Measurements from ENCODE around the gene VAV1. TPM values are rescaled to one million over a fixed set of nuclear protein-coding genes. Genes with fewer than 3 reads are reported as not detected.
A peak's percentile ranks its signal among the peaks of the same experiment; 100 is the strongest.

VAV1 gene
- total and polyA plus RNA-seq, 9 of the 15 experiments (the other 6 are each of a cell fraction or from before 2014, with no cell fraction given) = 0.46 to 20.1 (median 11.1) TPM

GRCh38 chr19:6753178-6754031, 19.1 kb upstream of the VAV1 start (continued):
- TF ChIP-seq ZNF76 (CRISPR knock-in tag; IDR thresholded peaks at IDR 0.05; ENCODE audit: borderline replicate concordance) (no peak), POLR2B (IDR thresholded peaks at IDR 0.05; ENCODE audit: low read depth, partially characterized antibody) (peak; percentile 43), HSF4 (CRISPR knock-in tag; IDR thresholded peaks at IDR 0.05; ENCODE audit: borderline replicate concordance) (no peak), SPI1 (IDR thresholded peaks at IDR 0.05; ENCODE audit: borderline replicate concordance, low read depth, low read length) (peak; percentile 33; the same call in 1 of the 2 replicates), MTA3 (IDR thresholded peaks at IDR 0.05; ENCODE audit: borderline replicate concordance) (peak; percentile 90), ZNF830 (CRISPR knock-in tag; IDR thresholded peaks at IDR 0.05) (no peak), BDP1 (IDR thresholded peaks at IDR 0.05; ENCODE audit: insufficient read depth, insufficient read length) (no peak), HOXB6 (CRISPR knock-in tag; IDR thresholded peaks at IDR 0.05; ENCODE audit: borderline replicate concordance) (no peak), ZC3H11A (IDR thresholded peaks at IDR 0.05; ENCODE audit: low read depth, low read length) (no peak), NFE2 (IDR thresholded peaks at IDR 0.05; ENCODE audit: low read depth) (0 out of 2 replicates have a peak, but pooled peaks have one; percentile 31), ZNF316 (IDR thresholded peaks at IDR 0.05) (no peak), ATF2 (CRISPR knock-in tag; IDR thresholded peaks at IDR 0.05) (no peak), TEAD4 (IDR thresholded peaks at IDR 0.05; ENCODE audit: low read length) (peak; percentile 78), TEAD4 (CRISPR knock-in tag; IDR thresholded peaks at IDR 0.05; ENCODE audit: borderline replicate concordance) (no peak), GATA2 (CRISPR knock-in tag; IDR thresholded peaks at IDR 0.05) (no peak), ZNF263 (CRISPR knock-in tag; IDR thresholded peaks at IDR 0.05; ENCODE audit: borderline replicate concordance) (peak; percentile 75), BHLHE40 (IDR thresholded peaks at IDR 0.05; ENCODE audit: low read length) (peak; percentile 94)
- TF ChIP-seq, protein P1, sequence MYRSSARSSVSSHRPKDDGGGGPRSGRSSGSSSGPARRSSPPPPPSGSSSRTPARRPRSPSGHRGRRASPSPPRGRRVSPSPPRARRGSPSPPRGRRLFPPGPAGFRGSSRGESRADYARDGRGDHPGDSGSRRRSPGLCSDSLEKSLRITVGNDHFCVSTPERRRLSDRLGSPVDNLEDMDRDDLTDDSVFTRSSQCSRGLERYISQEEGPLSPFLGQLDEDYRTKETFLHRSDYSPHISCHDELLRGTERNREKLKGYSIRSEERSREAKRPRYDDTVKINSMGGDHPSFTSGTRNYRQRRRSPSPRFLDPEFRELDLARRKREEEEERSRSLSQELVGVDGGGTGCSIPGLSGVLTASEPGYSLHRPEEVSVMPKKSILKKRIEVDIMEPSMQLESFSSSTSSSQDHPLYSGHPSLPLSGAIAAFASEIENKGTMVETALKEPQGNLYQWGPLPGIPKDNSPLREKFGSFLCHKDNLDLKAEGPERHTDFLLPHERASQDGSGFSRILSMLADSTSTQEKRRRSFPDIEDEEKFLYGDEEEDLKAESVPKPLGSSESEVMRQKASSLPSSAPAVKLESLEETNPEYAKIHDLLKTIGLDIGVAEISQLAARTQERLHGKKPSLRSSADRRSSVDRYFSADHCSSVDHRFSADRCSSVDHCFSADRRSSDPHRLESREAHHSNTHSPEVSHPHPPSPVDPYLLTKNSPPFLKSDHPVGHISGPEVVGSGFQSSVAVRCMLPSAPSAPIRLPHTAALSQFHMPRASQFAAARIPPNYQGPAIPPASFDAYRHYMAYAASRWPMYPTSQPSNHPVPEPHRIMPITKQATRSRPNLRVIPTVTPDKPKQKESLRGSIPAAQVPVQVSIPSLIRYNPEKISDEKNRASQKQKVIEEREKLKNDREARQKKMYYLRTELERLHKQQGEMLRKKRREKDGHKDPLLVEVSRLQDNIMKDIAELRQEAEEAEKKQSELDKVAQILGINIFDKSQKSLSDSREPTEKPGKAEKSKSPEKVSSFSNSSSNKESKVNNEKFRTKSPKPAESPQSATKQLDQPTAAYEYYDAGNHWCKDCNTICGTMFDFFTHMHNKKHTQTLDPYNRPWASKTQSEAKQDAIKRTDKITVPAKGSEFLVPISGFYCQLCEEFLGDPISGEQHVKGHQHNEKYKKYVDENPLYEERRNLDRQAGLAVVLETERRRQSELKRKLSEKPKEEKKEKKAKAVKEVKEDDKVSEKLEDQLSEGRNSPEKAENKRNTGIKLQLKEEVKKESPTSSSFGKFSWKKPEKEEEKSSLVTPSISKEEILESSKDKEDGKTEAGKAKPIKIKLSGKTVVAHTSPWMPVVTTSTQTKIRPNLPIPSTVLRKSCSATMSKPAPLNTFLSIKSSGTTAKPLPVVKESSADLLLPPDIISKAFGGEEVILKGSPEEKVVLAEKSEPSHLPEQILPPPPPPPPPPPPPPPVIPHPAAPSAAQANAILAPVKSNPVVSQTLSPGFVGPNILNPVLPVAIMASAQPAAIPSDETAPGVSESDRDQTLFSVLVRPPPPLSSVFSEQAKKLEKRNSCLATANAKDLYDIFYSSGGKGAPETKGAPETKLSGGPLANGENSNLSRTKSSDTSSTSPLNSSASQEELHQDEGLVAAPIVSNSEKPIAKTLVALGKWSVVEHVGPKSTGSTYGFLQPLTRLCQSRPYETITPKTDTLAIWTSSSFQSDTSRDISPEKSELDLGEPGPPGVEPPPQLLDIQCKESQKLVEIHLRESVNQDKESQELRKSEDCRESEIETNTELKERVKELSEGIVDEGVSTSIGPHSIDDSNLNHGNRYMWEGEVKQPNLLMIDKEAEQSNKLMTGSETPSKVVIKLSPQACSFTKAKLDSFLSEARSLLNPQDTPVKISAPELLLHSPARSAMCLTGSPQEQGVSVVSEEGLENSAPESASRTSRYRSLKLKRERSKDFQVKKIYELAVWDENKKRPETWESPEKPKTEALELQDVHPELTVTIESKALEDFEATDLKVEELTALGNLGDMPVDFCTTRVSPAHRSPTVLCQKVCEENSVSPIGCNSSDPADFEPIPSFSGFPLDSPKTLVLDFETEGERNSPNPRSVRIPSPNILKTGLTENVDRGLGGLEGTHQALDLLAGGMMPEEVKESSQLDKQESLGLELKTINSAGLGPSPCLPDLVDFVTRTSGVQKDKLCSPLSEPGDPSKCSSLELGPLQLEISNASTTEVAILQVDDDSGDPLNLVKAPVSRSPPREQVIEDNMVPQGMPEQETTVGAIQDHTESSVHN (IDR thresholded peaks at IDR 0.05; ENCODE audit: borderline replicate concordance in 1 of 2, low read depth in 1 of 2) = no peak

Data from K562 (cell line).